IMR-90 (cell line): ENCODE data around the gene XYLB.

Source experiments
- BHLHE40 ChIP-seq: fragments of 150-350 bp; IDR thresholded peaks from 2 replicates; pipeline ENCODE4 v1.6.1; 2016; ENCODE audit warnings: mild to moderate bottlenecking, low read depth, low read length
- CEBPB ChIP-seq: IDR thresholded peaks from 2 replicates; pipeline ENCODE4 v1.6.1; 2012; ENCODE audit warnings: low read depth, low read length, improper control_type of control experiment
- CHD1 ChIP-seq: IDR thresholded peaks from 2 replicates; pipeline ENCODE4 v1.6.1; 2012; ENCODE audit warnings: low read depth, low read length, improper control_type of control experiment
- FOS ChIP-seq: fragments of 150-350 bp; IDR thresholded peaks from 2 replicates; pipeline ENCODE4 v1.6.1; 2016; ENCODE audit warnings: low read depth, low read length
- MAZ ChIP-seq: IDR thresholded peaks from 2 replicates; pipeline ENCODE4 v1.6.1; 2012; ENCODE audit warnings: low read depth, mild to moderate bottlenecking, low read length, improper control_type of control experiment, moderate library complexity, borderline replicate concordance
- MXI1 ChIP-seq: IDR thresholded peaks from 2 replicates; pipeline ENCODE4 v1.6.1; 2012; ENCODE audit warnings: low read depth, mild to moderate bottlenecking, low read length, moderate library complexity, borderline replicate concordance
- POLR2A ChIP-seq: IDR thresholded peaks from 2 replicates; pipeline ENCODE4 v1.6.1; 2012; ENCODE audit warnings: mild to moderate bottlenecking, low read depth, low read length
- RCOR1 ChIP-seq: IDR thresholded peaks from 2 replicates; pipeline ENCODE4 v1.6.1; 2012; ENCODE audit warnings: mild to moderate bottlenecking, low read length, improper control_type of control experiment; ENCODE audit not compliant: insufficient replicate concordance
- TF ChIP-seq, protein P1 (sequence below): conservative IDR thresholded peaks from 2 replicates; pipeline ENCODE4 v1.5.1; 2012; ENCODE audit warnings: mild to moderate bottlenecking, low read depth, low read length, improper control_type of control experiment
- TF ChIP-seq, protein P2 (sequence below): fragments of 150-350 bp; IDR thresholded peaks from 2 replicates; pipeline ENCODE4 v1.6.1; 2017; ENCODE audit warnings: mild to moderate bottlenecking, antibody characterized with exemption, low read length, low read depth

DNA sequence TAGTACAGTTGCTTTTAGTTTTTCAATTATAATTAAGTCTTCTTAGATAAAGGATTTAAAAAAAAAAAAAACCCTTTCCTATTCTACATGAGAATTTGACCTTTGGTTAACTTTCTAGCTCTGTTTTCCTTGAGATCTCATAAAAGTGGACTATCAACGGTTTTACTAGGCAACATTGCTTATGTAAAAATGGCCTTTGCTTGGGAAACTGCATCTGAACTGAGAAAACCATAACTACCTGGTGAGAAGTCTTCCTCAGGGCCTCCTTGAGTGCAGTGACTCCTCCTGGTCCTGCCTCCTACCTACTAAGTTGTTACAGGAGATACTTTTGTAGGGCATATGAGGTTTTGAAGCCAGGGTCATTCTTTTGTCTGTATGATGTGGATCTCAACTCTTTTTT is 65.0 kb downstream of the XYLB start:
- TF ChIP-seq MXI1 (no peak), FOS (no peak), CHD1 (no peak), POLR2A (no peak), RCOR1 (no peak), MAZ (no peak), BHLHE40 (no peak), CEBPB (no peak)
- TF ChIP-seq, protein P1, sequence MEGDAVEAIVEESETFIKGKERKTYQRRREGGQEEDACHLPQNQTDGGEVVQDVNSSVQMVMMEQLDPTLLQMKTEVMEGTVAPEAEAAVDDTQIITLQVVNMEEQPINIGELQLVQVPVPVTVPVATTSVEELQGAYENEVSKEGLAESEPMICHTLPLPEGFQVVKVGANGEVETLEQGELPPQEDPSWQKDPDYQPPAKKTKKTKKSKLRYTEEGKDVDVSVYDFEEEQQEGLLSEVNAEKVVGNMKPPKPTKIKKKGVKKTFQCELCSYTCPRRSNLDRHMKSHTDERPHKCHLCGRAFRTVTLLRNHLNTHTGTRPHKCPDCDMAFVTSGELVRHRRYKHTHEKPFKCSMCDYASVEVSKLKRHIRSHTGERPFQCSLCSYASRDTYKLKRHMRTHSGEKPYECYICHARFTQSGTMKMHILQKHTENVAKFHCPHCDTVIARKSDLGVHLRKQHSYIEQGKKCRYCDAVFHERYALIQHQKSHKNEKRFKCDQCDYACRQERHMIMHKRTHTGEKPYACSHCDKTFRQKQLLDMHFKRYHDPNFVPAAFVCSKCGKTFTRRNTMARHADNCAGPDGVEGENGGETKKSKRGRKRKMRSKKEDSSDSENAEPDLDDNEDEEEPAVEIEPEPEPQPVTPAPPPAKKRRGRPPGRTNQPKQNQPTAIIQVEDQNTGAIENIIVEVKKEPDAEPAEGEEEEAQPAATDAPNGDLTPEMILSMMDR, result no peak
- TF ChIP-seq, protein P2, sequence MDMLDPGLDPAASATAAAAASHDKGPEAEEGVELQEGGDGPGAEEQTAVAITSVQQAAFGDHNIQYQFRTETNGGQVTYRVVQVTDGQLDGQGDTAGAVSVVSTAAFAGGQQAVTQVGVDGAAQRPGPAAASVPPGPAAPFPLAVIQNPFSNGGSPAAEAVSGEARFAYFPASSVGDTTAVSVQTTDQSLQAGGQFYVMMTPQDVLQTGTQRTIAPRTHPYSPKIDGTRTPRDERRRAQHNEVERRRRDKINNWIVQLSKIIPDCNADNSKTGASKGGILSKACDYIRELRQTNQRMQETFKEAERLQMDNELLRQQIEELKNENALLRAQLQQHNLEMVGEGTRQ, result no peak
